ENCODE measurements around the gene UHMK1.

UHMK1 gene

GRCh38 chr1:162530988-162531319 is 33.3 kb downstream of the UHMK1 start:
- H3K27ac ChIP-seq: no peak overlapping the region
- TF ChIP-seq, protein P1, sequence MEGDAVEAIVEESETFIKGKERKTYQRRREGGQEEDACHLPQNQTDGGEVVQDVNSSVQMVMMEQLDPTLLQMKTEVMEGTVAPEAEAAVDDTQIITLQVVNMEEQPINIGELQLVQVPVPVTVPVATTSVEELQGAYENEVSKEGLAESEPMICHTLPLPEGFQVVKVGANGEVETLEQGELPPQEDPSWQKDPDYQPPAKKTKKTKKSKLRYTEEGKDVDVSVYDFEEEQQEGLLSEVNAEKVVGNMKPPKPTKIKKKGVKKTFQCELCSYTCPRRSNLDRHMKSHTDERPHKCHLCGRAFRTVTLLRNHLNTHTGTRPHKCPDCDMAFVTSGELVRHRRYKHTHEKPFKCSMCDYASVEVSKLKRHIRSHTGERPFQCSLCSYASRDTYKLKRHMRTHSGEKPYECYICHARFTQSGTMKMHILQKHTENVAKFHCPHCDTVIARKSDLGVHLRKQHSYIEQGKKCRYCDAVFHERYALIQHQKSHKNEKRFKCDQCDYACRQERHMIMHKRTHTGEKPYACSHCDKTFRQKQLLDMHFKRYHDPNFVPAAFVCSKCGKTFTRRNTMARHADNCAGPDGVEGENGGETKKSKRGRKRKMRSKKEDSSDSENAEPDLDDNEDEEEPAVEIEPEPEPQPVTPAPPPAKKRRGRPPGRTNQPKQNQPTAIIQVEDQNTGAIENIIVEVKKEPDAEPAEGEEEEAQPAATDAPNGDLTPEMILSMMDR (conservative IDR thresholded peaks at IDR 0.05): no peak
- TF ChIP-seq ZFX (IDR thresholded peaks at IDR 0.05): no peak

- no peak overlapping the region for H3K27ac ChIP-seq
- TF ChIP-seq ZFX (IDR thresholded peaks at IDR 0.05): no peak
- TF ChIP-seq, protein P1 (conservative IDR thresholded peaks at IDR 0.05): no peak
These were observed 37.9 kb downstream of the UHMK1 start for GRCh38 chr1:162535501-162535900.

- no peak overlapping the region for H3K27ac ChIP-seq
- TF ChIP-seq ZFX (IDR thresholded peaks at IDR 0.05): no peak
- TF ChIP-seq, protein P1 (conservative IDR thresholded peaks at IDR 0.05): no peak
These were observed 38.9 kb downstream of the UHMK1 start for GRCh38 chr1:162536511-162536910.

DNA sequence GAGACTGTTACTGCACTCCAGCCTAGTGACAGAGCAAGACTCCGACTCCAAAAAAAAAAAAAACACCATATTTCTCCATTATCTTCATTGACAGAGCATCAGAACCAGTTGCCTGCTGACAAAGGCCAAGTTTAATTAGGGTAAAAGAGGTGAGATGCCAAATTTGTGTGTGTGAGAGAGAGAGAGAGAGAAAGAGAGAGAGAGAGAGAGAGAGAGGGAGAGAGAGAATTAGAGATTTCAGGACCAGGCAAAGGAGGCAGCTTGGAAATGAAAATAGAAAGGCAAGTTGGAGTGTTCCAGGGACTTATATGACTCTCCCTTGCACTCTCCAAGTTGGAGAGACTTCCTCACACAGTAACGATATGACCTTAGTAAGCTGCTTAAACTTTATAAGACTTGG is 39.6 kb downstream of the UHMK1 start:
- no peak for TF ChIP-seq ZFX (IDR thresholded peaks at IDR 0.05)
- TF ChIP-seq, protein P1 (conservative IDR thresholded peaks at IDR 0.05): no peak
- no peak overlapping the region for H3K27ac ChIP-seq

- TF ChIP-seq, protein P1 (conservative IDR thresholded peaks at IDR 0.05): no peak
- no peak for TF ChIP-seq ZFX (IDR thresholded peaks at IDR 0.05)
- H3K27ac ChIP-seq: no peak overlapping the region
These were observed 41.3 kb downstream of the UHMK1 start for GRCh38 chr1:162538815-162539431.

GRCh38 chr1:162541619-162542141 is 44.1 kb downstream of the UHMK1 start:
- no peak overlapping the region for H3K27ac ChIP-seq

GRCh38 chr1:162543228-162543627 is 45.6 kb downstream of the UHMK1 start:
- no peak overlapping the region for H3K27ac ChIP-seq
- TF ChIP-seq ZFX (IDR thresholded peaks at IDR 0.05): no peak
- TF ChIP-seq, protein P1 (conservative IDR thresholded peaks at IDR 0.05): no peak

More at GRCh38 chr1:162541619-162542141, 44.1 kb downstream of the UHMK1 start:
- TF ChIP-seq, protein P1 (conservative IDR thresholded peaks at IDR 0.05): no peak
- TF ChIP-seq ZFX (IDR thresholded peaks at IDR 0.05): no peak

All from C4-2B (cell line).